KOPT-K1 (cell line): ENCODE results near the gene CCDC13.

Experiments used
- H3K27ac ChIP-seq: fragments of 200-600 bp; sonication (generic); 2 replicates; pipeline ENCODE4 v1.5.1; 2016; ENCODE audit warnings: antibody characterized with exemption, mild to moderate bottlenecking, low read depth, low read length; ENCODE audit not compliant: poor library complexity, severe bottlenecking
- H3K36me3 ChIP-seq: fragments of 200-600 bp; sonication (generic); 2 replicates; pipeline ENCODE4 v1.5.1; 2017; ENCODE audit warnings: antibody characterized with exemption, mild to moderate bottlenecking, low read length, moderate library complexity; ENCODE audit not compliant: insufficient read depth
- H3K9me3 ChIP-seq: fragments of 200-600 bp; sonication (generic); 2 replicates; pipeline ENCODE4 v1.5.1; 2017; ENCODE audit warnings: antibody characterized with exemption, low read length, mild to moderate bottlenecking; ENCODE audit not compliant: insufficient read depth, poor library complexity, severe bottlenecking

Gene CCDC13

DNA sequence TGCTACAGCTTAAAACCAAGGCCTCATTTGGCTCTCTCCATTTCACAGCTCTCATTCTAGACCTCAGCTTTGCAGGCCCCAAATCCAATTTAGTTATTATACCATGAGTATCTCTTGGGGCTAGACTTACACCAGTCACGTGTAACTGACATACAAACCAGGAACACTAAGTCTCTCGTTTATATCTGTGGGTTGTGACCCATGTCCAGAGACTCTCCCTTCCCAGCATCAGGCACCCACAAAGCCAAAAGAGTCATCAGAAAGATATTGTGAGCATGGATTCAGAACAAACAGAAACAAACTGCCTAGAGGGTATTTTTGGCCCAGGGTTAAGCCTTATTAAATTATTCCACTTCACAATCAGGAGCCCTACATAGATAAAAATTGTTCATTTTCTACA is 5.6 kb upstream of the CCDC13 start:
- Histone ChIP-seq H3K9me3 (no peaks in the 10 kb centered on the region), H3K36me3 (peaks cover 36% of the 10 kb centered on the region), H3K27ac (no peak overlapping the region)

DNA sequence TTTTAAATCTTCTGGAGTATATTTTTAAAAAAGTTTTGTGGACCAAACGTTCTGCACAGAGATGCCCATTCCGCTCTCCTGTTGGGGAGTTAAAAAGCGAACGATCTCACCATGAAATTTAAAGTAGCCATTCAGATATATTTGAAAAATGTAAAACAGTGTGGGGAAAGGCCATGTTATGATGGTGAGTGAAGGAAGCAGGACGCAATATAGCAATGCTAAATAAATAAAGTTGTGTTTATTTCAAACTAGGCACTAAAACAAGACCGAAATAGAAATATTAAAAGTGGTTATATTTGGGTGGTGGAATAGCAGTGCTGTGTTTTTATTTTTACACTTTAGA is 327 bp upstream of the CCDC13 start:
- H3K27ac ChIP-seq: no peak overlapping the region
- H3K36me3 ChIP-seq: peaks cover 4% of the 10 kb centered on the region; the same call in 1 of the 2 replicates

DNA sequence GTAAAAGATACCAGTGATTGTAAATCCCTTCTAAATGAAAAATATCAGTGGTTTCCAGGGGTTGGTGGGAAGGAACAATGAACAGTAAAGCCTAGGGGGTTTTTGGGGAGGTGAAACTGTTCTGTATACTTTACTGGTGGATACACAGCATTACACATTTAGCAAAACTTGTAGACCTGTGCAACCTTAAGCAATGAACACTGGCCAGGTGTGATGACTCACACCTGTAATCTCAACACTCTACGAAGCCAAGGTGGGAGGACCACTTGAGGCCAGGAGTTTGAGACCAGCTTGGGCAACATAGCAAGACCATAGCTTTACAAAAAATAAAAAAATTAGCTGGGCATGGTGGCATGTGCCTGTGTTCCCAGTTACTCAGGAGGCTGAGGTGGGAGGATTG is 1.8 kb downstream of the CCDC13 start:
- Histone ChIP-seq H3K36me3 (no peaks in the 10 kb centered on the region; the same call in 1 of the 2 replicates), H3K9me3 (no peaks in the 10 kb centered on the region), H3K27ac (no peak overlapping the region)

More for the DNA sequence above, 327 bp upstream of the CCDC13 start:
- no peaks in the 10 kb centered on the region for H3K9me3 ChIP-seq

DNA sequence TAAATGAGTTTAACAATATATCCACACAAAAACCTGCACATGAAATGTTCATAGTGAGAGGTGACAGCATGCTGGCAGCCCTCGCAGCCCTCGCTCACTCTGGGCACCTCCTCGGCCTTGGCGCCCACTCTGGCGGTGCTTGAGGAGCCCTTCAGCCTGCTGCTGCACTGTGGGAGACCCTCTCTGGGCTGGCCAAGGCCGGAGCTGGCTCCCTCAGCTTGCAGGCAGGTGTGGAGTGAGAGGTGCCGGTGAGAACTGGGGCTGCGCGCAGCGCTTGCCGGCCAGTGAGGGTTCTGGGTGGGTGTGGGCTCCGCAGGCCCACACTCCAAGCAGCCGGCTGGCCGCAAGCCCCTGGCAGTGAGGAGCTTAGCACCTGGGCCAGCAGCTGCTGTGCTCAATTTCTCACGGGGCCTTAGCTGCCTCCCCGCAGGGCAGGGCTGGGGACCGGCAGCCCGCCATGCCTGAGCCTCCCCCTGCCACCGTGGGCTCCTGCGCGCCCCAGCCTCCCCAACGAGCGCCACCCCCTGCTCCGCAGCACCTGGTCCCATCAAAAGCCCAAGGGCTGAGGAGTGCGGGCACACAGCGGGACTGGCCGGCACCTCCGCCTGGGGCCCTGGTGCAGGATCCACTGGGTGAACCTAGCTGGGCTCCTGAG is 3.4 kb downstream of the CCDC13 start:
- H3K36me3 ChIP-seq: no peaks in the 10 kb centered on the region; the same call in 1 of the 2 replicates
- no peaks in the 10 kb centered on the region for H3K9me3 ChIP-seq
- no peak overlapping the region for H3K27ac ChIP-seq

DNA sequence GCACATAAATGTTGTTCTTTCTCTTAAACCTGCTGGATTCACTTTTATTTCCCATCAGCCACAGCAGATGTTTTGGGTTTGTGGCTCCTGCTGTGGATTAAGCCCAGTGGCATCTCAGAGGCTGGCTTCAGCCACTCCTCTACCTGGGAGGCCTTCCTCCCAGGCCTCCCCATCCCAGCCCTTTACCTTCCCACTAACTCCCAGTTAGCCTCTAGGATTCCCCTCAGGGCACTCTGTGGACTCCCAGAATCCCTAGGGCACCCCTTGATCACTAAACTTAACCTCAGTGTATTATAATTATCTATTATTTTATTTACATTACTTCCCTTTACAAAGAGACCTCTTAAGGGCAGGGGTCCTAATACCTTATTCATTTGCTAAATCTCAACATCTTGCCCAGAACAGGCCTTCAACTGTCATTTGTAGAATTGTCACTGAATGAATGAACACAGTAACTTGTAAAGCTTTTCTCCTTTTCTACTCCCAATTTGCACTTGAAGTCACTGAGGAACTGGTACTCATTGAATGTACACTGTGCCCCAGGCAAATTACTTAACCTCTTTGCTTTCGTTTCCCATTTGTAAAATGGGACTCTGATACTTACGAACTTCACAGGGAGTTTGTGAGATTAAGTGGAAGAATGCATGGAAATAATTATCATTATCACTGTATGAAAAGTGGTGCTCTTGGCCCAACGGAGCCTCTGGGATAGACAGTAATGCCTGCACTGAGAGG is 8.3 kb downstream of the CCDC13 start:
- no peaks in the 10 kb centered on the region for H3K9me3 ChIP-seq
- H3K36me3 ChIP-seq: no peaks in the 10 kb centered on the region
- H3K27ac ChIP-seq: no peak overlapping the region

DNA sequence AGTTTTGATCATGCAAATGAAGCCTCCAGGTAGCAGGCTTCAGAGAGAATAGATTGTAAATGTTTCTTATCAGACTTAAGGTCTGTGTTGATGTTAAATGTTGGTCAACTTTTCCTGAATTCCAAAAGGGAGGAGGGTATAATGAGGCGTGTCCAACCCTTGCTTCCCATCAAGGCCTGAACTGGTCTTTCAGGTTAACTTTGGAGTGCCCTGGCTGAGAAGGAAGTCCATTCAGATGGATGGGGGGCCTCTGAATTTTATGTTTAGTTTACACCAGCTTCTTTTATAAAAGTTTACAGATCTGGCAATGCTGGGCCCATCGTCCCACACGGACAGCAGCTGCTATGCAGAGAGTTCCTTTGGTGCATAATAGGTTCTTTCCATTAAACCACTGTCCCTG is 8.9 kb downstream of the CCDC13 start:
- Histone ChIP-seq H3K27ac (no peak overlapping the region), H3K36me3 (no peaks in the 10 kb centered on the region), H3K9me3 (no peaks in the 10 kb centered on the region)

DNA sequence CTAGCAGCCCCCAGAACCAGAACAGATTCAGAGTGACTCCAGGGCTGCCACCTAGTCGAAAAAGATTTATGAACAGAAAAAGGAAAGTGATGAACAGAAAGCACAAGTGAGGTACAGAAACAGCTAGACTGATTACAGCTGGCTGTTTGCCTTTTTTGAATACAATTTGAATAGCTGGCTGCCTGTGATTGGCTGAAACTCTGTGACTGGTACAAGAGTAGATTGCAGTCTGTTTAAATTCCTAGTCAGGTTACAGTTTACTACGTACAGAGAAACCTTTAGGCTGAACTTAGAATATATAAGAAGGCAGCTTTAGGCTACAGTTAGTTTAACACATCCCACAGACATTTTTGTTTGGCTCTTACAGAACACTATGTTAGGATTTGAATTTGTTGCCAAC is 10.0 kb downstream of the CCDC13 start:
- H3K27ac ChIP-seq: no peak overlapping the region
- H3K36me3 ChIP-seq: no peaks in the 10 kb centered on the region
- H3K9me3 ChIP-seq: no peaks in the 10 kb centered on the region

DNA sequence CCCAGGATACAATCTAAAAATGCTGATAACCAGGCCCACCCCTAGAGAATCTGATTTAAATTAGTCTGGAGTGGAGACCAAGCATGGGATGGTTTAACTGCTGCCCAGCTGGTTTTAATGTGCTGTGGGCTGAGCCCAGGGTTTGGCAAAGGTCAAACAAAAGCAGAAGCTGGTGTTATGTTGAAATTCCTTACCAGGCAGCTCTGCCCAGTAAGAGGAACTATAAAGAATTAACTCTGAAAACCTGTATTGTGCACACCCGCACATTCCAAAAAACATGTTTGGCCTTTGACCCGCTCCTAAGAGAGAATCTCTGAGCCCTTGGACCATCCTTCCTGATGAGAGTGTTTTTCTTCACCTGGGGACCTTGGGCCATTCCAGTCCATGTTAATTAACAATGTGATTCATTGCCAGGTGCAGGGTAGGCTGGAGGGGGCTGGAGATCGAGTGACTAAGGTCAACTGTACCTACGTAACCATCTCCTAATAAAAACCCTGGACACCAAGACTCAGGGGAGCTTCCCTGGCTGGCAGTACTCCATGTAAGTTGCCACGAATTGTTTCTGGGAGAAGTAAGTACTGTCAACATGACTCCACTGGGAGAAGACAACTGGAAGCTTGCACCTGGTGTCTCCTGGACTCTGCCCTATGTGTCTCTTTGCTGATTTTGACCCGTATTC is 10.9 kb downstream of the CCDC13 start:
- H3K9me3 ChIP-seq: no peaks in the 10 kb centered on the region
- H3K27ac ChIP-seq: no peak overlapping the region
- no peaks in the 10 kb centered on the region for H3K36me3 ChIP-seq

DNA sequence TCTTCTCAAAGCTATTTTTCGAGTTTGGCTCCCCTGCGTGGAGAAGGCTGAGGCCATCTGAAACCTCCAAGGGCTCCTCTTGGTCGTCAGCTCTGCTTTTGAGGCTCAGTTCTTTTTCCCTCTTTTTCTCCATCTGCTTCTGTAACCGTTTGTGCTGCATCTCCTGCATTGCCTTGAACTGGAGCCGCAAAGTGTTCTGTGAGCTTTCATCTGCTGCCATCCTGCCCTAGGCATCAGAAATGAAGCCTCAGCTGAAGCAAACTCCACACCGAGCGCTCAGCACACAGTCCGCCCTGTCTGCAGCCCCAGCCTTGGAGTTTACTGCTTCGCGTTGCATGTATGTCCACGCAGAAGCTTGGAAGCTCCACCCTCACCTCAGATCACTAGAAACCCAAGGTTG is 14.9 kb downstream of the CCDC13 start:
- Histone ChIP-seq H3K27ac (no peak overlapping the region), H3K36me3 (no peaks in the 10 kb centered on the region), H3K9me3 (no peaks in the 10 kb centered on the region)

DNA sequence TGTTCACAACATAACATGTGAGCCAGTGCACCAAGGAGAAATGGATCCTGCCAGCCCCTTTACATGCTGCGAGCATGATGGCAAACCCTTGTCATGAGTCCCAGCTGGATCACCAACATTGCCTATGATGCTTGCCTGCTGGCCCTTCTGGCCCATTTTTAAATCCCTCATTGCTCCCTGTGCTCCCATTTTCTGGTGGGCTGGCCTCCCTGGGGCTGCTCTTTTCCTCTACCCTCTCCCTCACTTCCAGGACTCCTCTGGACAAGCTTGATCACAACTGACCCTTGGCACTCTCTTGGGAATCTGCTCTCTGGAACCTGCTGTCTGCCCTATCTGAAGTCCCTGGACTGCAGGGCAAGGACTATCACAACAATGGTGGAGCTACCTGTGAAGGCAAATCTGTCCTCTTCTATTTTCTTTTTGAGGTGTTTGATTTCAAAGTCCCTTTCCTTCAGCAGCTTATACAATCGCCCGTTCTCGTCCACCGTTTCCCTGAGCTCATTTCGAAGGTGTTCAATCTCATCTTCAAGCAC is 16.3 kb downstream of the CCDC13 start:
- Histone ChIP-seq H3K27ac (no peak overlapping the region), H3K36me3 (no peaks in the 10 kb centered on the region), H3K9me3 (no peaks in the 10 kb centered on the region)

DNA sequence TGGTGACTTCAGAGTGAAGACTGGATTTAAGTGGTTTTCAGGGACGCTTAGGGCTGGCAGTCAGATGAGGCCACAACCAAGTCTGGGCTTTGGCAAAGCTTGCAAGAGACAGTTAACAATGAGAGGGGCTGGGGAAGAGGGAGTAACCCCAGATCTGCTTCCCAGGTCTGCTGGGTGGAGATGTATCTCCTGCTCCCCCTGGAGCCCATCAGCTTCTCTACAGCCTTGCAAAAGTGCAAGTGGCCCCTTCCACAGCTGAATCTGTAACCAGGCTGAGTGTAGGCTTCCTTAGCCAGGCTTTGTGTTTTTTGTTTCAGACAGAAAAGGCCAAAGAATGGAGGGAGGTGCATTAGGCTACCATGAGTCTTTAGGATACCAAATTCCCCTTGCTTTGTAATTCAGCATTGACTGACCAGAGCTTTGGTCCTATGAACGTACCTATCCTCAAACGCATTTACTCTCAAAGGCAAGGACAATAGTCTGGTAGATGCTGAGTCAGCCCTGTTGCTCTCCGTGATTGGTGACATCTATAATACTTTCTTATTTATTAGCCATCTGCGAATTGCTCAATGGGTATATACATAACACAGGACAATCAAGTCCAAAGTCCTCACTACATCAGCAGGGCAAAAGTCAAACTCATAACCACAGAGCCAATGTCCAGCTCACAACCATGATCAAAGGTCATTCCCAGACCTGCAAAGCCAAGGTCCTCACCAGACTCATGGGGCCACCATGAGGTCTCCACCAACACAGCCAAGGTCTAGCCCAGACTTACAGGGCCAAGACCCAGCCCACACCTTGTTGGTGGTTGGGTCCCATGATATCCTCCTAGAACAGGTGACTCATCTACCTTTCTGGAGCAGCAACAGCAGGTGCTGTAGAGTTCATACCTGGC is 17.1 kb downstream of the CCDC13 start:
- Histone ChIP-seq H3K27ac (no peak overlapping the region), H3K9me3 (no peaks in the 10 kb centered on the region), H3K36me3 (no peaks in the 10 kb centered on the region)

DNA sequence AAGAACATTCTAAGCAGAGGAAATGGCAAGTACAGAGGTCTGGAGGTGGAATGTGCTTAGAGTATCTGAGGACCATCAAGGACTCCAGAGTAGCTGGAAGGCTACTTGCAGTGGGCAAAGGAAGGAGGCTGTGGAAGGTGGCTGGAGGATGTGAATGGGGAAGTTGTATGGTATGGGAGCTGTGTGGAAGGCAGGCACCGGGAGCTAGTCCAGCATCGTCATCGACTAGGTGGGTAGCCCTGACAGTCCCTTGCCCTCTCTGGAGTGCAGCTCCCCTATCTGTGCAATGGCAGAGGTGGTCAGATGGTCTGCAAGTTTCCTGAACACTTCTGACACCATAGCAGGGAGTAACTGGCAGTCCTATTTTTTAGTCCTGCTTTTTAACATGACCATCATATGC is 19.3 kb downstream of the CCDC13 start:
- Histone ChIP-seq H3K36me3 (no peaks in the 10 kb centered on the region), H3K9me3 (no peaks in the 10 kb centered on the region)

DNA sequence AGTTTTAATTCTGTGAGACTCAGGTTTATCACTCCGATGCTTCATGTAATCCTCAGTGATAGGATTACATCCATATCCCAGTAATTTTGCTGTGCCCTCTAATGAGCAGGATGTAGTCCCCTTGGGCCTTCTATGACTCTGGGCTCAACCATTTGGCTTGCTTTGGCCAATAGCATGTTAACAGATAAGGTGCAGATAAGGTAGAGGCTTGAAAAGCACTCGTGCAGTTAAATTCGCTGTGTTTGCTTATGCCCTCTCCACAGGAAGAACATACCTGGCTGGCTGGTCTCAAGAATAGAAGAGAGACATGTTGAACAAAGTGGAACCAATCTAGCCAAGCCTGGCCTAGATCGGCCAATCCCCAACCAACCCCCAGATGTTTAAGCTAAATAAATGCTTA is 20.1 kb downstream of the CCDC13 start:
- Histone ChIP-seq H3K9me3 (no peaks in the 10 kb centered on the region), H3K36me3 (no peaks in the 10 kb centered on the region), H3K27ac (no peak overlapping the region)

More for the DNA sequence above, 19.3 kb downstream of the CCDC13 start:
- H3K27ac ChIP-seq: no peak overlapping the region

DNA sequence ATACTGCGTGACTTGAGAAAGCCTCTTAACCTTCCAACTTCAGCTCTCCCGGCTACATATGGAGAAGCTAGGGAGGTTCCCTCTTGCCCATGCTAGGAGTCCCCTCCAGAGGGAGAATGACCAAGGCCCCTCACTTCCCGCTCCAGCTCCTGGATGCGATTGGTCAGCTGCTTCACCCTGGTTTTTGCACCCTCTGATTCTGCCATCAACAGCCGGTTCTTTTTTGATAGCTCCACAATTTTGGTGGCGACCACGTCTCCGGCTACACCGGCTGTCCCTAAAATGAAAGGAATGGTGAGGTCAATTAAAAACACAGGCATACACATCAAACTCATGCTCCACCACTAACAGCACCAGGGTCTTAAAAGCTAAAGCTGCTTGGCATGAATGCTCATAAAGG is 20.6 kb downstream of the CCDC13 start:
- H3K27ac ChIP-seq: no peak overlapping the region
- no peaks in the 10 kb centered on the region for H3K9me3 ChIP-seq
- no peaks in the 10 kb centered on the region for H3K36me3 ChIP-seq

DNA sequence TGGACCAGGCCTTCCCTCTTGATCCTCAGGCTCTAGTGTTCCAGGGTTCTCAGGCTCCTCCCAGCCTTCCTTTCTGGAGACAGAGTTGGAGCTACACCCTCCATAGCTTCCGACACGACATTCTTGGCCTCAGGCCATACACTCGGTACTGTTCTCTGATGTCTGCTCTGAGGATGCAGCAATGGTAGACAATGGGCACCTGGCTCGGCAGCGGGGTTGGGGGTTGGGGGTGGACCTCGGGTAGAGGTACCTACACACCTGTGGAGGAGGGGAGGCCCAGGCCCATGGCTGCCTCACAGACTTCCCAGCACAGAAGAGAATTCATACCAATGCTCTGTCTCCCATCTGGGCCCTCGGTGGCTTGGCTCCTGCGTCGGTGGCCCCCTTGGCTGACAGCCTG is 21.4 kb downstream of the CCDC13 start:
- Histone ChIP-seq H3K9me3 (no peaks in the 10 kb centered on the region), H3K36me3 (no peaks in the 10 kb centered on the region), H3K27ac (no peak overlapping the region)
